ENCODE measurements around the gene ANGPTL8.
A peak's percentile ranks its signal among the peaks of the same experiment; 100 is the strongest.

Gene ANGPTL8

DNA sequence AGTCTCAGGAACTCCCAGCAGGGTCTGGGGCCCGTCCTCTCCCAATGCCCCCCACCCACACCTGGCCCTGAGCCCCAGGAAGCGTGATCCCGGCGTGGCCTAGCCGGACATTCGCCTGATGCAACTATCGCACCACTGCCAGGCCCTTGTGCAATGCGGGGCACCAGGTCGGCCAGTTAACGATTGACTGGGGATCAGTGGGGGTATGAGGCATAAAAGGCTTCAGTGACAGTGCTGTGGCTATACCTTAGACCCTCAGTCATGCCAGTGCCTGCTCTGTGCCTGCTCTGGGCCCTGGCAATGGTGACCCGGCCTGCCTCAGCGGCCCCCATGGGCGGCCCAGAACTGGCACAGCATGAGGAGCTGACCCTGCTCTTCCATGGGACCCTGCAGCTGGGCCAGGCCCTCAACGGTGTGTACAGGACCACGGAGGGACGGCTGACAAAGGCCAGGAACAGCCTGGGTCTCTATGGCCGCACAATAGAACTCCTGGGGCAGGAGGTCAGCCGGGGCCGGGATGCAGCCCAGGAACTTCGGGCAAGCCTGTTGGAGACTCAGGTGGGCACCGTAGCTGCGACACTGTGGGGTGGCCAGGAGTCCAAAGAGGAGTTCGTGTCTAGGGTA lies at the start of gene ANGPTL8:
ANGPTL8 (plus strand) TSS at position 243 of the 624 bp plus-strand sequence; CDS start at position 262, 19 bp downstream.
- no peak for DNase-seq

GRCh38 chr19:11190501-11190900 lies 48.9 kb upstream of the ANGPTL8 start:
- DNase-seq: no peak

DNA sequence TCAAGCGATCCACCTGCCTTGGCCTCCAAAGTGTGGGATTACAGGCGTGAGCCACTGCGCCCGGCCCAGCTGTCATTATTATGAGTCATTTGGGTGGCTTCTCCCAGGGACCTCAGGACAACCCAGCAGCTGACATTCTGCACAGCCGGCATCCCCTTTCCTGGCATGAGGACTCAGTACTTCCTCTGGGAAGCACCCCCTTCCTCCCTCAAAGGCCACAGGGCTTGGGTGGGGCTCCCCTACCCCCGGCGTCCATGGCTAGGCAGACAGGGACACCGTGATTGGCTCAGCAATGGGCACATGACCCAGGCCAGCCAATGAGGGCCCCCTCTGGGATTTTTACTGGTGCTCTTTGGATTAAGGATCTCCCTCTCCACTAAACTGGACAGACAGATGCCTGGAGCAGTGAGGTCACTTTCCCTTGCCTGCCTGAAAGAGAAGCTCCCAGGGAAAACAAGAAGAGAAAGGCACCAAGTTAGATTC lies 48.1 kb upstream of the ANGPTL8 start:
- DNase-seq: no peak

GRCh38 chr19:11191934-11192333 lies 47.5 kb upstream of the ANGPTL8 start:
- no peak for DNase-seq

DNA sequence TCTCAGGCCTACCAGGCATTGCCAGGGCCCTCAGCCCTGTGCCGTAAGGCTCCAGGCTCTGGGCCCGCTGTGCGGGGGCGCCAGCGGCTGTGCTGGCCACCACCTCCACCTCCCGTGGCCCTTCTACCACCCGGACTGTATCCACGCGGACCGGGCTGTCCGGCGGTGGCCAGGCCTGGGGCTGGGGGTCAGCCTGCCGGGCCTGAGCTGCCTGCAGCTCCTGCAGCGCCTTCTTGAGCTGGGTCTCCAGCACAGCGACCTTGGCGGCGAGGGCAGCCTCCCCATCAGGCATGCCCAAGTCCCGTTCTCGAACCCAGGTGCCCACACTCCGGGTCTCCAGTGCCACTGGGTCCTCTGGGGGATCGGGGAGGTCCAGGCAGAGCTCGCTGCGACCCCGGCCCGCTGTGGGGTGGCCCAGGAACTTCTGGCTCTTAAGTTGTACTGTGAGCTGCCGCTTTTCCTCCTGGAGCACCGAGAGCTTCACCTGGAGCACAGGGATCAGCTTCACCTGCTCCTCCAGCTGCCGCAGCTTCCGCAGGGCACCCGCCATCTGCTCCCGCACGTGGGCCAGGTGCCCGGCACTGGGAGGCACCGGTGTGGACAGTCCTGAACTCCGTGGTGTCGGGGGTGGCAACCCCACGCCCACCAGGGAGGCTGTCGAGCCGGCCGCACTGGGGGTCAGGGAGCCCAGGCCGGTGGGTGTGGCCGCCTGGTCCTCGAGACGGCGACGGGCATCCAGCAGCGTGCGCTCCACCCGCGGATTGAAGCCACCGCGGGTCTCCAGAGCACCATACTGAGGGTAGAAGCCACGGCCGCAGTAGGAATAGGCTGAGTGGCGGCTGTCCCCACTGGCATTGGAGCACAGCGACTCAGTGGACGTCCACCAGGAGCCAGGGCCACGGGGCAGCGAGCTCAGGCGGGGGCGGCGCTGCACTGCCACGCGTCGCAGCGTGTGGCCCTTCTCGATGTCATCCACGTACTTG lies 46.2 kb upstream of the ANGPTL8 start:
- no peak for DNase-seq

DNA sequence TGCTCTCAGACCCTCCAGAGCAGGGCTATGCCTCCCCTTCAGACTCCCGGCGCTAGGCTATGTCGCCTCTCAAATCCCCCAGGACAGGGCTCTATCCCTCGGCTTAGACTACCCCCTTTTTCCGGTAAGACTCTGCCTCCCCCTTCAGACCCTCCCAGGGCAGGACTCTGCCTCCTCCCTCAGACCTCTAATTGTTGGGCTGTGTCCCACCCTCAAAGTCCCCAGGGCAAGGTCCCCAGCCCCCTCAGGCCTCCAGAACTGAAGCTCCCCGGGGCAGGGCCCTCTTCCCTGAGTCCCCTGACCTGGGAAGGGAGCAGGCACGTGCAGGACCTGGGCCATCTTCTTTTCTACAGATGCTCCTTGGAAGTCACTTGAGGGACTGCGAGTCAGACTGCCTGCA lies 45.2 kb upstream of the ANGPTL8 start:
- DNase-seq: no peak

DNA sequence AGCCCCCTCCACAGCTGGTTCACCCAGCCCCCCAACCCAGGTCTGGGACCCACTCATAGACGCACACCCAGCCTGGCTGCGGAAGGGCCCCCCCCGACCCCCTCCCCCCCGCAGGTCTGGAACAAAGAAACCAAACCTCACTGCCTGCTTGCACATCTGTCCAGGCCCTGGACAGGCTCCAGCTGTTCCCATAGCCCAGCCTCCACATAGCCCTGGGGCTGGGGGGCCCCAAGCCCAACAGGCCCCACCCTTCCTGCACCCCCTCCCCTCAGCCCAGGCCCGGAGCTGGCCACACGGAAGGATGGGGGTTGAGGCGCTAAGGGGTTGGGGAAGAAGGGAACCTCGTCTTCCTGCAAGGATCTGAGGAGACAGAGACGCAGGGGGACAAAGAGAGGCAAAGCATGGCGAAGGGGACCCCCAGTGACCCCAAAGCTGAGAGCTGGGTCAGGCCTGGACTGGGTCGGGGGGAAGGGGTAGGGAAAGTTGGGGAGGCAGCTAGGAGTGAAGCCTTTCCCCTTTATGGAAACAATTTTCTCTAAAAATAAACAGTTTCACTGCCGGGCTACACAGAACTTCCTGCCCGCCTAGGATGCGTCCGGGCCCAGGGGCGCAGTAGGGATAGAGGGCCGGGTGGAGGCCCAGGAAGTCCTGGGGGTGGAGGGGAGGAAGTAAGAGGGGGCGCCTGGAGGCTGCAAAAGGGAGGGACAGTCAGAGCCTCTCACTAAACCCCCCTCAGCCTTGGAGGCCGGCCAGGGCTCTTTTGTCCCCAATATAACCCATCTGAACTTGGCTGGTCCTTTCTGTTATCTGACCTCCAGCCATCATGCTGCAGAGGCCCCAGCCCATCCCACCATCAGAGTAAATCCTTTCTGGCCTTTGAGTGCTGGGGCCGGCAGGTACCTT lies 44.5 kb upstream of the ANGPTL8 start:
- DNase-seq: no peak

- no peak for DNase-seq
These were observed 43.7 kb upstream of the ANGPTL8 start for GRCh38 chr19:11195681-11196080.

DNA sequence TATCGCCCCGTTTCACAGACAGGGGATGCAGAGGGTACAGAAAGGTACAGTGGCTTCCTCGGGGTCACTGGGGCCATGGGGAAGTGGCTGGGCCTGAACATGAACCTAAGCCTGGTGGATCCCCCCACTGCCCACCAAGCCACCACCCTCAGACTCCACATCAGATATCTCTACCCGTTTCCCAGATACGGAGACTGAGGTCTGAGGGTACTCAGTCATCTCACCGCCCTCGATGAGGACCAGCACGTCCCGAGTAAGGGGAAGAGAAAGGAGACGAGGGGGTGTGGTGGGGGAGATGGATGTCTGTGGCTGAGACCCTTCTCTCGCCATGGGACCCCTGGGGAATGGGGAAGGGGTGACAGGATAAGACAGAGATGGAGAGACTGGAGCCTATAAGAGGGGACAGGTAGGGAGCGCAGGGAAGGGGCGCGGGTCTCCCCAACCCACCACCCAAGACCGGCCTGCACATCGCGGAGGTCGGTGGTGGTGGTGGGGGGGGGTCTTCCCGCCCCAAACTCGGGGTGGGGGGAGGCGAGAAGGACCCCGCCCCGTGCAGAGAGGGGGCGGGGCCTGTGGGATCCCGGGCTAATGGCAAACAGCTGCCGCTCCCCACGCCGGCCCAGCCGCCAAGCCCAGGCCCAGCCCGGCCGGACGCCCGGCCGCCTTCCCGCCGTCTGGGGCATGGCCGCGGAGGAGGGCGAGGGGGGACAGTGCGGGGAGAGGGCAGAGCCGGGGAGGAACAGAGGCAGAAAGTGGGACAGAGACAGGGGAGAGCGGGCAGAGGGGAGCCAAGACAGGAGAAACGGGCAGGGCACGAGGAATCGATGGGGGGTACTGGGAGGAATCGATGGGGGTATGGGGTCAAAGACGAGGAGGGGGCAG lies 42.8 kb upstream of the ANGPTL8 start:
- DNase-seq: no peak

GRCh38 chr19:11197291-11198174 lies 41.9 kb upstream of the ANGPTL8 start, which contains the start of gene KANK2:
KANK2 (minus strand) TSS chr19:11197545; CDS start chr19:11194511, 3,034 bp downstream.
- DNase-seq: peak; percentile 54 to 77

DNA sequence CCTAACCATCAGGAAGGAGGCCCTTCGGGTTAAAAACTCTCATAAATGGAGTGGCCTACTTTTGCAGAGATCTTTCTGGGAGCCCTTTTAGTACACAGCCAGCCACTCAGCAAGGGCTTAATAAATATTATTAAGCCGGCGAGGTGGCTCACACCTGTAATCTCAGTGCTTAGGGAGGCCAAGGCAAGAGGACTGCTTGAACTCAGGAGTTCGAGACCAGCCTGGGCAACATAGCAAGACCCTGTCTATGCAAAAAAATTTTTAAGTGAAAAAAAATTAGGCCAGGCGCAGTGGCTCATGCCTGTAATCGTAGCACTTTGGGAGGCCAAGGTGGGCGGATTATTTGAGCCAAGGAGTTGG lies 41.3 kb upstream of the ANGPTL8 start:
- no peak for DNase-seq

DNA sequence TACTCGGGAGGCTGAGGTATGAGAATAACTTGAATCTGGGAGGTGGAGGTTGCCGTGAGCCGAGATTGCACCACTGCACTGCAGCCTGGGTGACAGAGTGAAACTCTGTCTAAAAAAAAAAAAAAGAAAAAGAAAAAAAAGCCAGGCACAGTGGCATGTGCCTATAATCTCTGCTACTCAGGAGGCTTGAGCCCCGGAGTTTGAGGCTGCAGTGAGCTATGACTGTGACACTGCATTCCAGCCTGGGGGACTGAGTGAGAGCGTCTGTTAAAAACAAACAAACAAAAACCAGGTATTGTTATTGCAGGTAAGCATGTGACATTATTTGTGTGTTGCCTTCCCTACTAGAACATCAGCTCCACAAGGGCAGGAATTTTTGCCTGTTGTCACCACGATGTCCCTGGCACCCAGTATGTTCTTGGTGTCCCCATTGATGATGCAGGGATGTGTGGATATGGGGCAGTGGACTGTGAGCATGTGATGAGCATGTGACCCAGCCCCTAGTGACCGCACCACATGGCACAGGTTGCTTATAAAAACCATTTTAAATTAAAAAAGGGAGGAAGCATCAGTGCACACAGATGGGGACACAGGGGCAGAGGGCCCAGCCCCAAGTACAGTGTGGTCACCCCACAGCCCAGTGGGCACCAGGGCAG lies 40.5 kb upstream of the ANGPTL8 start:
- no peak for DNase-seq

GRCh38 chr19:11199517-11199916 lies 39.9 kb upstream of the ANGPTL8 start:
- DNase-seq: no peak

DNA sequence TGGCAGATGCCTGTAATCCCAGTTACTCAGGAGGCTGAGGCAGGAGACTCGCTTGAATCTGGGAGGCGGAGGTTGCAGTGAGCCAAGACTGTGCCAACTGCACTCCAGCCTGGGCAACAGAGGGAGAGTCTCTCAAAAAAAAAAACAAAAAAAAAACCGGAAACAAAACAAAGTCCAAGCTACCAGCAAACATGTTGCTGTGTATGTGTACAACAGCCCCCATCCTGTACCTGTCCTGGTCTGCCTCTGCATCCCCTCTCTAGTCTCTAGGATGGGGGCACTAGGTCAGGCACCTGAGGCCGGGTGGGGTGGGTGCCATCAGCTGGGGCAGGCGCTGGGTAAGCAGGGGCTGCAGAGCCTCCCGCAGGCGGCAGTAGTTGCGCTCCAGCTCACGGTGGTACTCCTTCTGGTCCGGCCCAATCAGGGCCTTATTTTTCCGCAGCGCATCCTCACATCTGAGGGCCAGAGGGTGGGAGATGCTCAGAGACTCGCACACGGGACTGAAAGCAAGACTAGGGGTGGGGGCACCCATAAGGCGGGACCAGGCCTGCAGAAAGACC lies 39.3 kb upstream of the ANGPTL8 start:
- DNase-seq: no peak

- no peak for DNase-seq
These were observed 38.5 kb upstream of the ANGPTL8 start for GRCh38 chr19:11200931-11201330.

DNA sequence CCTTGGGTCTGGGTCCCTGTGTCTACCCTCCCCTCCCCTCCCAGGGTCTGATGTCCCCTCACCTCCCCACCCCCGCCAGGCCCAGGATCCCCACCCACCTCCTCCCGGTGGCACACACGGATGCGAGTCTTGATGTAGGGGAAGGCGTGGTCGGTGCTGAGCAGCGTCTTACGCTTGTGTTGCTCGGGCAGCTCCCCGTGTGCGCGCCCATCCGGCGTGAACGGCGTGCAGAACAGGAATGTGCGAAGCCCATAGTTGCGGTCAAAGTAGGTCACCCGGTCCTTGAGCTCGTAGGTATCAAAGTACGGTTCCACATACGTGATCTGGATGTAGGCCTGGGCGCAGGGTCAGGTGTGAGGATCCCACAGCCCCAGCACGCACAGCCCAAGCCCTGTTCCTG lies 37.6 kb upstream of the ANGPTL8 start:
- no peak for DNase-seq

- no peak for DNase-seq
These were observed 36.8 kb upstream of the ANGPTL8 start for GRCh38 chr19:11202488-11203193.

DNA sequence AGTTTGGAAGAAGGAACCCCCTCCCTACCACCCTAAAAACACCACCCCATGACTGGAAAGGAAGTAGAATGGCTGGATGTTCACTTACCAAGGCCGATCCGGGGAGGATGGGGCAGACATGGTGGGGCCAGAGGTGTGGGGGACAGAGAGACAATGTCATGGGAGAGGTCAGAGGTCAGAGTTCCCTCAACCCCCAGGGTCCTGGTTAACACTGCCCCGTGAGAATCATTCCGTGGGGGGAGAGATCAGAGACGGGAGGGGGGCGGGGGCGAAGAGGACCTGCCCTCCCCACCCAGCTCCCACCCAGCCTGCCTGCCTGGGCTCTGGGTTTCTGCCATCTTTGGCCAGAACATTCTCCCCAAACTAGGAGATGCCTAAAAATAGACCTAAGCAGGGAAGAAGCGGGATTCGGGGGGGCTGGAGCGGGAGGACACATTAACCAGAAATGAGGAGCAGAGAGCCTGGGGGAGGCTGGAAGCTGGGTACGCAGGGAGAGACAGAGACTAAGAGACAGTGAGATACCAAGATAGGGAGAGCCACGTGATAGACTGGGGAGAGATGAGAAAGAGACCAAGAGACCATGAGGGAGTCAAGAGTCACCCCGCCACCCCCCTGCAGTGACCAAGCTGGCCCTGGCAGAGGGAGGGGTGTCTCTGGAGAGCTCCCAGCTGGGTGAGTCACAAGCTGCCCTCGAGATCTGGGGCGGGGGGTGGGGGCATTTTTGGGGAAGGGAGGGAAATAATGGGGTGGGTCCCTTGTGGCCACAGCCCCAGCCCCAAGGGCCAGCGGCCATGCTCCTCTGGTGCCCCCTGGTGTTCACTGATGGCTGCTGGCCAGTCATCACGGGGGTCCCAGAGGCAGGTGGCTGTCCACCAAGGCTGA lies 36.0 kb upstream of the ANGPTL8 start:
- DNase-seq: peak in 1 of 2 experiments; percentile 44

Data from stimulated activated CD4-positive, alpha-beta T cell treated with anti-CD3 and anti-CD28 coated beads, Interleukin-4, amount 100 ng/mL, for 4 hours (primary cell).